K562 treated with DMSO at 1 percent for 12 hours (cell line): ENCODE measurements around the gene SMC6. TPM values are rescaled to one million over a fixed set of nuclear protein-coding genes. Genes with fewer than 3 reads are reported as not detected.

ENCODE experiments used
- total RNA-seq: library from RNA; unstranded; fragments of 300-600 nt; gene quantifications from 2 replicates; pipeline ENCODE4 v1.2.3, GENCODE V29; 2022; ENCODE audit not compliant: insufficient read depth

SMC6 gene
- total RNA-seq = 11.4 and 32.4 TPM in 2 replicates

GRCh38 chr2:17753803-17754663 is at the start of gene SMC6, which contains the start of gene GEN1:
Gene SMC6, minus strand, starts transcription at chr2:17753810. Its CDS starts 7,864 bp downstream, at chr2:17745946.
Gene GEN1, plus strand, starts transcription at chr2:17754138. Its CDS starts 5,806 bp downstream, at chr2:17759944.

Other genes starting within 250 kb of the SMC6 start
- gene RAD51AP2, start 235.4 kb downstream of the SMC6 start, total RNA-seq = not detected in 2 replicates
- not detected in 2 replicates for gene VSNL1, start 213.1 kb downstream of the SMC6 start, total RNA-seq
- gene GEN1, start 328 bp upstream of the SMC6 start, total RNA-seq = 6.4 and 10.8 TPM in 2 replicates
- gene MSGN1, start 62.6 kb upstream of the SMC6 start, total RNA-seq = not detected in 2 replicates
- 1.0 and 2.4 TPM in 2 replicates for gene KCNS3, start 124.9 kb upstream of the SMC6 start, total RNA-seq